CD4-positive, alpha-beta T cell treated with Interleukin-21 for 1 hour (primary cell): ENCODE measurements around the gene PKIG.
"Not testable (repeated sequence)": the region's sequence is repeated elsewhere in the genome, so short reads cannot be mapped to it uniquely, and the experiment has no call there.

Source experiments
- DNase-seq: peaks from one replicate; pipeline ENCODE4 v3.0.0-alpha.2; 2020

PKIG gene

DNA sequence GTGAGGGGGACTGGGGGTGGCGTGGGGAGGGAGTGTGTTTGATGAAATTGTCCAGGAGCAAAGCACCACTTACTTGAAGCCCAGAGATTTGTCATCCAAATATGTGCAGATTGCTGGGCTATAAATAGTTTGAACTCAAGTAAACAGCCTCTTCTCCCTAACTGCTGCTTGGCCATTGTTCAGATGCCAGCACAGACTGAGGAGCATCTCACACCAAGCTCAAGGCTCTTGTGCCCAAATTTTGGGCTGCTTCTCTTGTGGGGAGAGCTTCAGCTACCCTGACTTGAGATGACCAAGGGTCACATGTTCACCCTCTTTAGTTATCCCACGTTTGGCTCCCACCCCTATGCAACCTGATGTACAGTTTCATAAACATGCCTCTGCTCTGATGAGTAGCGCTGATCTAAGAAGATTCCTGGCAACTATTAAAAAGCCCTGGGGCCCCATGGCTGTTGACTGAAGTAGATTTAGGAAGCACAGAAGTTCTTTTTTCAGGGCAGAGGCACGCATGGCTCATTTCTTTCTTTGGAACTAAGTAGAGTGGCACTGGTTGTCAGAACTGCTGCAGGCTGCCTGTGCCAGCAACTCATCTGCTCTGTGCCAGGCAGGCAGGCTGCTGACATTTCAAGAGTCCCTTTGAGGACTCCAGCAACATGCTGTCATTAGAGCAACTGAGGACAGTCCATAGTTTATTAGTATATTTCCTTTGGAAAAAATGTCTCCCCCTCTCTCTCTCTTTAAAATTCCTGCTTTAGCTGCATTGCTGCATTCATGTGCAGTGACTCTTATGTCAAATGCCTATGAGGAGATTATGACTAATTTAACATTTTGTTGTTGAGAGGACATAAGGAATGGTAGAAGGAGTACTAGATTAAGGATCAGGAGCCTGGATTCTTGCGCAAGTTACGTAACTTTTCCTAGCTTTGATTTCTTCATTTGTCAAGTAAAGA, 9.6 kb upstream of the PKIG start:
- no peak for DNase-seq

DNA sequence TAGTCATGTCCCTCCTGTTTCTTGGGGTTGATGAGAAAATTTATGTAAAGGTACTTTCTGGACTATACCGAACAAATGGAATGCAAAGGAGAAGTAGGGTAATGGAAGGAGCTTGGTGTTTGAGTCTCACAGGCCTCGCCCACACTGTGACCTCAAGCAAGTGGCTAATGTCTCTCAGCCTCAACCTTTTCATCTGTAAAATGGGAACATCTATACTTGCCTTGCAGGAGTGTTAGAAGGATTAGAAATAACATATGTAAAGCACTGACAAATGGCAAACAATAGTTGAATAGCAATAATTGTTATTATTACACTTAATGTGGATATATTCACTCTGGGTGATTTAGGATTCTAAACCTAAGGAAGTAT, 8.9 kb upstream of the PKIG start:
- DNase-seq, result no peak

GRCh38 chr20:44574372-44574771, 8.0 kb upstream of the PKIG start:
- no peak for DNase-seq

GRCh38 chr20:44576297-44576696, 6.1 kb upstream of the PKIG start:
- DNase-seq, result no peak

- no peak for DNase-seq
These were observed 2.9 kb upstream of the PKIG start for GRCh38 chr20:44579313-44580081.

- no peak for DNase-seq
These were observed 1.7 kb upstream of the PKIG start for GRCh38 chr20:44580581-44581268.

- no peak for DNase-seq
These were observed 864 bp upstream of the PKIG start for GRCh38 chr20:44581515-44581914.

- no peak for DNase-seq
These were observed 778 bp downstream of the PKIG start for GRCh38 chr20:44583157-44583556.

DNA sequence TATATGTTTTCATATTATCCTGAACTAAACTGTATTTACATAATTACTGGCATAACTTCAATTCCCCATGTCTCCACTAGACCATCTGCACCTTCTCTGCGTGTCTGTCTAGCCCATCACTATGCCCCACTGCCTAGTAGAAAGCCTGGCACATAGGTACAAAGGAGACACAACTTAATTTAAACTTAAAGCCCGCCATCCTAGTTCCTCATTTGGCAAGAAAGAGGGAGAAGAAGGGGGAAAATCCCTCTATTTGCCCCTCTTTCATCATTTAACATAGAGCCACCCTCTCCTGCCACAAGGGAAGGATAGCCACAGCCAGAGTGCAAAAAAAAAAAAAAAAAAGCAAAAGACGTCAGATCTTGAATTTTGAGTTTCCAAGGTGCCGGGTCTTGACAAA, 1.8 kb downstream of the PKIG start:
- DNase-seq, result no peak

DNA sequence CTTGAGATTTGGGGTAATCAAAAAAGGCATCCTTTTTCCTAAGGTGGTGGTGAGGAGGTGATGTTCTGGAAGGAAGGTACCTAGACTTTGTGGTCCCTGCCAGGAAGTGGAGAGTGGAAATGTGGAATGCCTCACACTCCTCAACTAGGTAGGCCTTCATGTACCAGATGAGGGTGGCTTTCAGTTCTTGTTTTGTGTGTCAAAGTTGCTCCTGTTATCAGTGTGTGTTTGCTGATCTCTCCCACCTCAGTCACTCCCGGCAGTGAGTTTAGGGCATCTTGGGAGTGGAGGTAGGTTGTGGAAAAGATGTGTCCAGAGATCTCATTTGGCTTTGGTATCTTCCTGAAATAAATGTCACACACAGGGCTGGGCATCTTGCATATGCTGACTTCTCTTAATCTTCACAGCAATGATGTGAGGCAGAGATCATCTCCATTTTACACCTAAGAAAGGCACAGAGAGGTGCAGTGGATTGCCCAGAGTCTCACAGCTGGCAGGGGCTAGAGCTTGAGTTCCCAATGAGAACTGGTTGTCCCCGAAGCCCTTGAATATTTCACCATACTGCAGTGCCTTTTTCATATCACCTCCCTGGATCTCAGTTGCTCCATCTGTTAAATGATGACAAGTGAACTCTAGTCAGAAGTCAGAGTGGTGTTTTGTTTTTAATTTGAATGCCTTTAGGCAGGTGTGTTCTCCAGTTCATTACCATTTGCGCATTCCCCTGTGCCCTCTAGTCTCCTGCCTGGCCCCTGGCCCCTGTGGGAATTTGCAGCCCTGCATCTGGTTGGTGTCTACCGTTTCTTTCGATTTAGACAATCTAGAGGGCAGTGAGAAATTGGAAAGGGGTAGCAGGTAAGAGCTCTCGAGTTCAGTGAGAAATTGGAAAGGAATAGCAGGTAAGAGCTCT, 2.9 kb downstream of the PKIG start:
- no peak for DNase-seq

GRCh38 chr20:44586289-44586911, 4.0 kb downstream of the PKIG start:
- no peak for DNase-seq

GRCh38 chr20:44587035-44587980, 4.9 kb downstream of the PKIG start:
- no peak for DNase-seq

DNA sequence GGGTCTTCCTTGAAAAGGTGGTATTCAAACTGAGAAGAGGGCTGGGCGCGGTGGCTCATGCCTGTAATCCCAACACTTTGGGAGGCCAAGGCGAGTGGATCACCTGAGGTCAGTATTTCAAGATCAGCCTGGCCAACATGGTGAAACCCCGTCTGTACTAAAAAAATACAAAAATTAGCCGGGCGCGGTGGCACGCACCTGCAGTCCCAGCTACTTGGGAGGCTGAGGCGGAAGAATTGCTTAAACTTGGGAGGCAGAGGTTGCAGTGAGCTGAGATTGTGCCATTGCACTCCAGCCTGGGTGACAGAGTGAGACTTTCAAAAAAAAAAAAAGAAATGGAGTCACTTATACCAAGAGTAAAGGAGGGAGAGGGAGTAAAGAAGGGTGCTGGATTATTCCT, 5.9 kb downstream of the PKIG start:
- DNase-seq, result not testable (repeated sequence)

- no peak for DNase-seq
These were observed 7.2 kb downstream of the PKIG start for GRCh38 chr20:44589537-44589936.

- DNase-seq, result no peak
These were observed 8.8 kb downstream of the PKIG start for GRCh38 chr20:44590980-44591778.

DNA sequence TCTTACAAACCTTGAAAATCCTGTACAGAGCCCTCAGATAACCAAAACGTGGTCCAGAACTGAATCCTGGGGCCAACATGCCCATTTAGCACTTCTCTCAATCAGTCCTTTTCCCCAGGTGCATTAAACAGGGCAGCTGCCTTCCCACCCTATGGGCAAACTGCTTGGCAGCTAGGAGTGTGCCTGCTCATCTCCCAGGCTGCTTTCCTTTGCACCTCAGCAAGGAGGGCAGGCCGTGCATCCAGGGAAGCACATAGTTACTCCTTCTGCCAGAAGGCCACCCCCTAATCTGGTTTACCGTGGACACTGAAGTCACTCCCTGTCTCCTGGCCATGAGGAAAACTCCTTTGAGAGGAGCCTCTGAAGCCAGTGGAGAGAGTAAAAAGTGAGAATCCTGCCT, 10.0 kb downstream of the PKIG start:
- DNase-seq, result no peak

- no peak for DNase-seq
These were observed 11.4 kb downstream of the PKIG start for GRCh38 chr20:44593751-44594150.

GRCh38 chr20:44594730-44595129, 12.4 kb downstream of the PKIG start:
- no peak for DNase-seq

DNA sequence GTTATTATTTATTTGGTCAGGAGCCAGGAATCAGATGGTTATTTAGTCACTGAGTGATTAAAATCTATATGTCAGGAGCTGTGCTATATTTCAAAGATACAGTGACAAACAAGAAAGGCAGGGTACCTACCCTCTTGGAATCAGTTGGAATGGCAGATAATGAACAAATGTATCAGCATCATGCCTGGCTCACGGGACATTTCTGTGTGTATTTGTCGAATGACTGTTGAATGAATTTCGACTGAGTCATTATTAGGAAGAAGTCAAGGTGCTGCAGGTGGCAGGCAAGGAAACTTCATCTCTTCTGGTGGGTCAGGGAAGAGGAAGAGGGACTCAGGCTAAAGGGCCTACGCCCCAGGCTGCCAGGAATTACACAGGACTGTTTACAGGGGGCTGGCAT, 13.6 kb downstream of the PKIG start:
- no peak for DNase-seq

DNA sequence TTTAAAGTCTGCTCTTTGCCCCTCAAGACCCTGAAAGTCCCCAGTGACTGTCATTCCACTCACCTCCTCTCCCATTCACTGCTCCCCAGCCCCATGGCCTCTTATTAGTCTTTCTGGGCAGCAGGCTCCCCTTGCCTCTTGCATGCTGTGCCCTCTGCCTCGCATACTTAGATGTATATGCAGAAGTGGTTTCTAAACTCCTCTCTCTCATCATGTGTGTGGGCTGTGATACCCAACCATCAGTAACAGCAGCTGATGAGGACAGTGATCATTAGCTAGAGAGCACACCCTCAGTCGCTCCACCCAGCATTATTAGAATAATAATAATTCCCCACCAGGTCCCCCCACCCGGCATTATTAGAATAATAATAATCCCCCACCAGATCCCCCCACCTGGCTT, 14.5 kb downstream of the PKIG start:
- DNase-seq, result no peak
